Adrenal gland (tissue), 12 donors: ENCODE measurements around the gene CAMSAP1. TPM values are rescaled to one million over a fixed set of nuclear protein-coding genes. Genes with fewer than 3 reads are reported as not detected.
A peak's percentile ranks its signal among the peaks of the same experiment; 100 is the strongest.

ENCODE experiments used
- DNase-seq, 7 donors: peaks; one replicate each; pipeline ENCODE4 v3.0.0-alpha.2; 2019 to 2020
- H3K27ac ChIP-seq, 5 donors: fragments of 200-600 bp; sonication (generic) in 4 of 5; 1 replicate in 3 of 5; 2 replicates in 2 of 5; pipeline versions ENCODE4 v1.5.1 to v1.8.0; 2016 to 2020; ENCODE audit warnings: mild to moderate bottlenecking in 1 of 5
- H3K27me3 ChIP-seq: fragments of 200-600 bp; 2 replicates; pipeline ENCODE4 v1.8.0; 2021
- H3K36me3 ChIP-seq, 2 donors: fragments of 200-600 bp; replicated peaks in 1 of 2; 1 replicate in 1 of 2; 2 replicates in 1 of 2; pipeline versions ENCODE4 v1.5.1 to v1.8.0; 2018 to 2022
- H3K4me1 ChIP-seq, 2 donors: fragments of 200-600 bp; replicated peaks in 1 of 2; 1 replicate in 1 of 2; 2 replicates in 1 of 2; pipeline versions ENCODE4 v1.5.1 to v1.8.0; 2018 to 2021
- H3K4me3 ChIP-seq, 4 donors: fragments of 200-600 bp; sonication (generic) in 3 of 4; one replicate each; pipeline ENCODE4 v1.5.1; 2016 to 2018
- H3K9me3 ChIP-seq, 3 donors: fragments of 200-600 bp; sonication (generic) in 1 of 3; replicated peaks in 1 of 3; 1 replicate in 2 of 3; 2 replicates in 1 of 3; pipeline versions ENCODE4 v1.5.1 to v1.8.0; 2016 to 2021
- POLR2A ChIP-seq, 2 donors: fragments of 450-650 bp; IDR thresholded peaks; one replicate each; pipeline ENCODE4 v1.6.1; 2017; ENCODE audit warnings: antibody characterized with exemption in 2 of 2, mild to moderate bottlenecking in 2 of 2, moderate library complexity in 1 of 2
- WGBS, 4 donors: extraction: QIAGEN DNeasy Blood & Tissue Kit in 2 of 4; methylation state at CpG; one replicate each; pipeline versions ENCODE4 v1.1.5 to v1.1.7; 2013 to 2017; 5-methylcytosine and 5-hydroxymethylcytosine counted together
- intact Hi-C, 2 donors: fragments of 100-400 bp; cut with DNase I; formaldehyde crosslinking; loops; one replicate each; pipeline versions ENCODE4 v1.14.1 to v1.15.0; 2022 to 2023
- polyA plus RNA-seq, 3 donors: library from polyadenylated mRNA; stranded (reverse); fragments of 200-250 nt in 2 of 3; fragments of 350-450 nt in 1 of 3; fragmentation: Illumina TruSeq in 1 of 3; extraction: RNeasy Lipid Tissue Mini Kit (QIAGEN cat#74804) in 1 of 3; gene quantifications; one replicate each; pipeline ENCODE4 v1.2.3, GENCODE V29; 2013 to 2014
- total RNA-seq, 9 donors: library from RNA; depleted of rRNA in 4 of 9; stranded (reverse); fragments of >200 nt in 4 of 9; fragments of 120-200 nt in 1 of 9; fragmentation: NEBNext Ultra II Directional in 1 of 9; extraction: Animal tissue kit (Norgen Biotek cat#: 25700) in 1 of 9; gene quantifications; one replicate each; pipeline versions ENCODE4 v1.1.0 to v1.2.4, GENCODE V29; 2013 to 2023
- TF ChIP-seq, protein P1 (sequence below), 6 experiments: fragments of 450-650 bp in 4 of 6; fragments of 200-600 bp in 2 of 6; sonication (generic) in 1 of 6; IDR thresholded peaks; 1 replicate in 5 of 6; 2 replicates in 1 of 6; pipeline versions ENCODE4 v1.5.1 to v1.8.0; 2016 to 2021; ENCODE audit warnings: antibody characterized with exemption in 6 of 6, mild to moderate bottlenecking in 2 of 6, moderate library complexity in 1 of 6
- donor health status: healthy with polysubstance abuse.
- donor health status: Bipolar disorder and iron deficiency.
- donor health status: DM: yes; HTN: yes; CAD: no.
- donor health status: DM: no; HTN: no; CAD: no.
- donor health status: DM: no; HTN: no; CAD: no.
- donor health status: DM: yes; HTN: yes; CAD: no.

The CAMSAP1 gene
- total and polyA plus RNA-seq, 12 donors = 4.6 to 108 (median 27.0) TPM

DNA sequence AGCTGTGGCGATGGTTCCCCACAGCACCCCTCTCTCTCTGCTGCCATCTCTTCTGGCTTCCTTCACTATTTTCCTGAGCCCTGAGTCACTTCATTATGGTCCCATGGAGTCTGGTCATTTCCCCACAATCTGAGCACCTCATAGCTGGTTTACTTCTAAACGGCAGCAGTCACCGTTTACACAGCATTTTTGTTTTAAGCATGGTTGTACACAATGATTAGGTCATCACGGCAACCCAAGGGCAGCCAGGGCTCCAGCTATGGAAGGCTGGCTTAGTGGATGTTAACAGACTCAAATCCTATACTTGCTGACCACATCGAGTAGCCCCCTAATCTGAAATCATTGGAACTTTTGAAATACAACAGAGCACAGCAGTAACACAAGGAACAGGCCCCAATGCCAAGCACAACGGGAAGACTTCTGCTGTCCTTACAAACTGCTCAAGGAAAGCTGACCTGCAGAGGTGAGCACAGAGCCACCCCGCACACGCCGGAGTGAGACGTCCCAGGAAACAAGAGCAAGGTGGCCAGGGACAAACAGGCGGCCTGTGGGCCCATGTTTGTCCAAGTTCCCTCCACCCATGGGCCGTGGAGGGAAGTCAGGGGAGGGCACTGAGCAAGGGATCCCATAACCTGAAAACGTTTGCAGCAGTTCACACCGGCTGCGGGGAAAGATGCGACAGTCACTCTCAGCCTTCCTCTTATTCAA lies 22.9 kb downstream of the CAMSAP1 start:
- DNase-seq = peak in 6 of 7 donors; percentile 17 to 70 (median 55)
- H3K27ac ChIP-seq = peak overlapping the region; percentile 29 to 79 (median 47)
- H3K36me3 ChIP-seq = no peaks in the 10 kb centered on the region
- no peak for TF ChIP-seq POLR2A (IDR thresholded peaks at IDR 0.05)
- TF ChIP-seq, protein P1, sequence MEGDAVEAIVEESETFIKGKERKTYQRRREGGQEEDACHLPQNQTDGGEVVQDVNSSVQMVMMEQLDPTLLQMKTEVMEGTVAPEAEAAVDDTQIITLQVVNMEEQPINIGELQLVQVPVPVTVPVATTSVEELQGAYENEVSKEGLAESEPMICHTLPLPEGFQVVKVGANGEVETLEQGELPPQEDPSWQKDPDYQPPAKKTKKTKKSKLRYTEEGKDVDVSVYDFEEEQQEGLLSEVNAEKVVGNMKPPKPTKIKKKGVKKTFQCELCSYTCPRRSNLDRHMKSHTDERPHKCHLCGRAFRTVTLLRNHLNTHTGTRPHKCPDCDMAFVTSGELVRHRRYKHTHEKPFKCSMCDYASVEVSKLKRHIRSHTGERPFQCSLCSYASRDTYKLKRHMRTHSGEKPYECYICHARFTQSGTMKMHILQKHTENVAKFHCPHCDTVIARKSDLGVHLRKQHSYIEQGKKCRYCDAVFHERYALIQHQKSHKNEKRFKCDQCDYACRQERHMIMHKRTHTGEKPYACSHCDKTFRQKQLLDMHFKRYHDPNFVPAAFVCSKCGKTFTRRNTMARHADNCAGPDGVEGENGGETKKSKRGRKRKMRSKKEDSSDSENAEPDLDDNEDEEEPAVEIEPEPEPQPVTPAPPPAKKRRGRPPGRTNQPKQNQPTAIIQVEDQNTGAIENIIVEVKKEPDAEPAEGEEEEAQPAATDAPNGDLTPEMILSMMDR (IDR thresholded peaks at IDR 0.05) = no peak
- peaks cover 45 to 57% of the 10 kb centered on the region in 2 donors for H3K4me1 ChIP-seq
- 51 to 63% (median 62%) methylated on average over 12 to 16 of the region's 16 CpGs for WGBS, 4 donors
- intact Hi-C loops = no loop called here
- no peak overlapping the region for H3K4me3 ChIP-seq
- H3K9me3 ChIP-seq = no peaks in the 10 kb centered on the region
- no peaks in the 10 kb centered on the region for H3K27me3 ChIP-seq

DNA sequence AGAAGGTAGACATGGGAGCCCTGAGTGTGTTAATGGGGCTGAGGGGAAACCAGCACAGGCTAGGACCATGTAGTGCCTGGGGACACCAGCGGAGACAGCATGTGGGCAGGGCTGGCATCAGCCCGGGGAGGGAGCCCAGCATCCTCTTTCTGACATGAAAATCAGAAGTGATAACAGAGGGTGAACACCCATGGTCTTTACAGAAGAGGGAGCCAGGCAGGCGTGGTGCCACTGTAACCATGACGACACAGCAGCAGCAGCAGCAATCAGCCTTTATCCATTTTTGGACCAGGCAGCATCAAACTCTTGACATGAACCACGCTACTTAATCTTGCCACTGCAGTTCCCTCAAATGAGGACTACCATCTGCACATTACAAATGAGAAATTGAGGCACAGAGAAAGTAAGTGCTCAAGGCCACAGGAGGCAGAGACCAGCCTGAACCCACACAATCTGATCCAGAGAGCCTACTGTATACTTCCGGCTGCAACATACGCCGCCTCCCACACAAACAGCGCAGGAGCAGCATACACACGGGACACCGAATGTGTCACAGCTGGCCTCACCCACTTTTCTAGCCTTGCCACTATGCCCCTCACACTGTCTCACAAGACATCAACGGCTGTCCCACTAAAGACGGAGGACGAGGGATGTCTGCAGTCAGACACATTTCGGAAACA lies 23.8 kb downstream of the CAMSAP1 start:
- WGBS, 4 donors = 86 to 91% (median 87%) methylated on average over 14 to 15 of the region's 15 CpGs
- DNase-seq = peak in 1 of 7 donors; percentile 52
- Histone ChIP-seq H3K36me3 (no peaks in the 10 kb centered on the region), H3K27ac (peak overlapping the region in 4 of 5 donors; percentile 31 to 79 (median 58)), H3K9me3 (no peaks in the 10 kb centered on the region), H3K4me1 (peaks cover 45 to 59% of the 10 kb centered on the region in 2 donors), H3K4me3 (no peak overlapping the region), H3K27me3 (no peaks in the 10 kb centered on the region)
- TF ChIP-seq, protein P1 (IDR thresholded peaks at IDR 0.05) = no peak
- TF ChIP-seq POLR2A (IDR thresholded peaks at IDR 0.05) = no peak
- intact Hi-C loops = no loop called here

DNA sequence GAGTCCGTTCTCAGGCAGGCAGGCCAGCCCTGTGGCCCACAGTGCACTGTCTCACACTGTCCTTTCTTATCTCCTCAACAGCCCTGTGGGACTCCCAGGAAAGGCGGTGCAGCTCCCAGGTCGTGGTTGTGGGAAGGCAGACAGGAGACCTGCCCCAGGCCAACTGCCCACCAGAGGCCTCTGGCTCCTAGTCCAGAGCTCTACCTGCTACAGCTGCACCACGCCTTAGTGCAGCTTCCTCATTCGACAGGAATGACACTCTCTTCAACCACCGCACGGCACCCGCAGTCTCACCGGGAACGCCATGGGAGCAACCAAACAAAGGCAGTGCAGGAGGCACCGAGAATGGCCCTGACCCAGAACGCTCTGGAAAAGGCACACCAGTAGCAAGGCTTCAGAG lies 25.3 kb downstream of the CAMSAP1 start:
- Histone ChIP-seq H3K27ac (no peak overlapping the region), H3K4me3 (no peak overlapping the region), H3K9me3 (no peaks in the 10 kb centered on the region), H3K27me3 (no peaks in the 10 kb centered on the region), H3K4me1 (peaks cover 33 to 45% of the 10 kb centered on the region in 2 donors), H3K36me3 (no peaks in the 10 kb centered on the region)
- 54 to 75% (median 71%) methylated on average over 9 to 12 of the region's 12 CpGs for WGBS, 4 donors
- intact Hi-C loops = no loop called here
- TF ChIP-seq POLR2A (IDR thresholded peaks at IDR 0.05) = no peak
- TF ChIP-seq, protein P1 (IDR thresholded peaks at IDR 0.05) = no peak
- peak in 1 of 7 donors; percentile 52 for DNase-seq

DNA sequence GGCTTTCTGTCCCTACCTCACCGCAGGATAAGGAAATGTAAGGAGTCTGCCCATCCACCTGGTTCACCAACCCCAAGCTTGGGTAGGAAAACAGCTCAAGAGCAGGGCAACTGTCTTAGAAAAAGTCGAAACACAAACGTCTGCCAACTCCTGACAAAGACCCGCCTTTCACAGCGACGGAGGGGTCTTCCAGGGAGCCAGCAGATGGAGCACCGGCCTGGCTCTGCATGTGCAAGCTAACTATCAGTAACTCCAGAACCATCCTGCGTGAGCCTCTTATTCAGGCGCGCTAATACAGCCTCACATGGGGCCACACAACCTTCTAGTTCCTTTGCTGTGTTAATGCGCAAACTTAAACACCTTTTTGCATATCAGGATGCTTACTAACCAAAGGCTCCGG lies 26.9 kb downstream of the CAMSAP1 start:
- intact Hi-C loops = no loop called here
- peak in 1 of 7 donors; percentile 41 for DNase-seq
- 89 to 94% (median 92%) methylated on average over 12 of the region's 12 CpGs for WGBS, 4 donors
- no peaks in the 10 kb centered on the region for H3K9me3 ChIP-seq
- H3K27ac ChIP-seq = no peak overlapping the region
- no peaks in the 10 kb centered on the region for H3K36me3 ChIP-seq
- no peaks in the 10 kb centered on the region for H3K27me3 ChIP-seq
- TF ChIP-seq, protein P1 (IDR thresholded peaks at IDR 0.05) = no peak
- TF ChIP-seq POLR2A (IDR thresholded peaks at IDR 0.05) = no peak
- H3K4me1 ChIP-seq = peaks cover 24 to 32% of the 10 kb centered on the region in 2 donors
- H3K4me3 ChIP-seq = no peak overlapping the region
